ENCODE data around the gene ADAMTS17. TPM values are rescaled to one million over a fixed set of nuclear protein-coding genes. Genes with fewer than 3 reads are reported as not detected.

ADAMTS17 gene
- total and polyA plus RNA-seq, 9 of the 15 experiments (the other 6 are each of a cell fraction or from before 2014, with no cell fraction given), result 0.01 to 0.14 (median 0.07) TPM; not detected in 6

GRCh38 chr15:99962006-99962561 is 379.7 kb downstream of the ADAMTS17 start:
- no peaks in the 10 kb centered on the region for H3K79me2 ChIP-seq (ENCODE audit: control insufficient read depth, insufficient read depth, low read length)
- H3K9me1 ChIP-seq (ENCODE audit: control insufficient read depth, insufficient read depth, low read length), result no peaks in the 10 kb centered on the region
- no peaks in the 10 kb centered on the region for H3K9me3 ChIP-seq (replicated peaks; ENCODE audit: control insufficient read depth, insufficient read depth, low read depth, low read length)
- H3K36me3 ChIP-seq (ENCODE audit: control insufficient read depth, insufficient read depth, low read length), result no peaks in the 10 kb centered on the region
- H3K4me3 ChIP-seq, result no peak overlapping the region
- peaks cover 0 to 3% of the 10 kb centered on the region in 2 experiments; a peak in 1 of 5 replicates for H3K27me3 ChIP-seq (ENCODE audit: control insufficient read depth in 2 of 2, insufficient read depth in 2 of 2, low read length in 2 of 2)
- no peak for DNase-seq (ENCODE audit: extremely low read depth in 1 of 4, low spot score in 3 of 4)
- H3K27ac ChIP-seq (ENCODE audit: extremely low read depth, low read depth, low read length), result no peak overlapping the region
- no peak for FAIRE-seq
- ChIA-PET POLR2A (interaction anchor here (0.8 kb wide), 1 partner anchor 20 kb away, joined by 3 read pairs; no protein-coding TSS in a partner anchor), CTCF (ENCODE audit: low intra/inter-chr PET ratio) (no interaction called here)
- no peaks in the 10 kb centered on the region for H3K4me1 ChIP-seq (replicated peaks in 1 of 2; ENCODE audit: control insufficient read depth in 2 of 2, insufficient read depth in 2 of 2, low read length in 2 of 2)
- no peak for ATAC-seq
- H3K9ac ChIP-seq (ENCODE audit: insufficient read depth in 1 of 2, low read depth in 2 of 2, low read length in 2 of 2), result no peak overlapping the region
- 1% methylated on average over 18 of the region's 19 CpGs for WGBS (ENCODE audit: insufficient coverage, low coverage, missing lambda C conversion rate)
- no peaks in the 10 kb centered on the region for H4K20me1 ChIP-seq (replicated peaks; ENCODE audit: control insufficient read depth, insufficient read depth, low read length)
- TF ChIP-seq U2AF2 (optimal IDR thresholded peaks at IDR 0.05; ENCODE audit: low read depth, low read length) (no peak), PTTG1 (tag; IDR thresholded peaks at IDR 0.05; ENCODE audit: low read depth) (no peak)
- intact Hi-C loops (cut with micrococcal nuclease) (no loop called here), in situ Hi-C loops (cut with MboI) (no loop called here)
- H3K4me2 ChIP-seq (ENCODE audit: insufficient read depth, low read length), result no peak overlapping the region
- BruUV-seq (replicated peaks), result no TSS peak
- no peak overlapping the region for H2AFZ ChIP-seq (ENCODE audit: low read depth, low read length)

DNA sequence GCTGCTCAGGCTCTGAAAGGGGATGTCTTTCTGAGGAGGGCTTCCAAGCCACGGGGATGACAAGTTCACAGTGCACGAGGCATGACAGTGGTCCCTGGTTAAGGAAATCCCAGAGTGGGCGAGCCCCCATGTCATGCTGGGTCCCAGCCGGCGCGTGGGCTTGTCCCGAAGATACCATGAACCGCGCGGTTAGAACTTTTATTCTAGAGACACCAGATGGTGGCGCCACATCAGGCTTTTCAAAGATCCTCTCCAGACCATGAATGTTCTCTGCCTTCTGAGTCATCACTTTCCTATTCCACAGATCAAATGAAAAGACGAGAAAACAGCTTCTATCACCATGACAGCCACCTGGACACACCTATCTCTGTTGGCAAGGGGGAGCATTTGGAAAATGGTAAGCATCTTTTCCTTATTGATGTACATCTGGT is 380.7 kb downstream of the ADAMTS17 start:
- Histone ChIP-seq H3K79me2 (ENCODE audit: control insufficient read depth, insufficient read depth, low read length) (no peaks in the 10 kb centered on the region), H3K27me3 (ENCODE audit: control insufficient read depth in 2 of 2, insufficient read depth in 2 of 2, low read length in 2 of 2) (peaks cover 0 to 3% of the 10 kb centered on the region in 2 experiments; a peak in 1 of 5 replicates), H3K4me1 (replicated peaks in 1 of 2; ENCODE audit: control insufficient read depth in 2 of 2, insufficient read depth in 2 of 2, low read length in 2 of 2) (no peaks in the 10 kb centered on the region), H2AFZ (ENCODE audit: low read depth, low read length) (no peak overlapping the region), H3K27ac (ENCODE audit: extremely low read depth, low read depth, low read length) (no peak overlapping the region), H4K20me1 (replicated peaks; ENCODE audit: control insufficient read depth, insufficient read depth, low read length) (no peaks in the 10 kb centered on the region), H3K4me2 (ENCODE audit: insufficient read depth, low read length) (no peak overlapping the region), H3K9me3 (replicated peaks; ENCODE audit: control insufficient read depth, insufficient read depth, low read depth, low read length) (no peaks in the 10 kb centered on the region), H3K4me3 (no peak overlapping the region), H3K36me3 (ENCODE audit: control insufficient read depth, insufficient read depth, low read length) (no peaks in the 10 kb centered on the region), H3K9ac (ENCODE audit: insufficient read depth in 1 of 2, low read depth in 2 of 2, low read length in 2 of 2) (no peak overlapping the region), H3K9me1 (ENCODE audit: control insufficient read depth, insufficient read depth, low read length) (no peaks in the 10 kb centered on the region)
- peak; percentile 81 for ATAC-seq
- intact Hi-C loops (cut with micrococcal nuclease), result no loop called here
- no TSS peak for BruUV-seq (replicated peaks)
- FAIRE-seq, result no peak
- 1% methylated on average over 12 of the region's 12 CpGs for WGBS (ENCODE audit: insufficient coverage, low coverage, missing lambda C conversion rate)
- DNase-seq (ENCODE audit: extremely low read depth in 1 of 4, low spot score in 3 of 4), result peak in 2 of 4 experiments; percentile 19 to 34
- ChIA-PET CTCF (ENCODE audit: low intra/inter-chr PET ratio) (no interaction called here), POLR2A (interaction anchor here (0.8 kb wide), 1 partner anchor 21 kb away, joined by 3 read pairs; no protein-coding TSS in a partner anchor)
- in situ Hi-C loops (cut with MboI), result no loop called here
- TF ChIP-seq, protein P1, sequence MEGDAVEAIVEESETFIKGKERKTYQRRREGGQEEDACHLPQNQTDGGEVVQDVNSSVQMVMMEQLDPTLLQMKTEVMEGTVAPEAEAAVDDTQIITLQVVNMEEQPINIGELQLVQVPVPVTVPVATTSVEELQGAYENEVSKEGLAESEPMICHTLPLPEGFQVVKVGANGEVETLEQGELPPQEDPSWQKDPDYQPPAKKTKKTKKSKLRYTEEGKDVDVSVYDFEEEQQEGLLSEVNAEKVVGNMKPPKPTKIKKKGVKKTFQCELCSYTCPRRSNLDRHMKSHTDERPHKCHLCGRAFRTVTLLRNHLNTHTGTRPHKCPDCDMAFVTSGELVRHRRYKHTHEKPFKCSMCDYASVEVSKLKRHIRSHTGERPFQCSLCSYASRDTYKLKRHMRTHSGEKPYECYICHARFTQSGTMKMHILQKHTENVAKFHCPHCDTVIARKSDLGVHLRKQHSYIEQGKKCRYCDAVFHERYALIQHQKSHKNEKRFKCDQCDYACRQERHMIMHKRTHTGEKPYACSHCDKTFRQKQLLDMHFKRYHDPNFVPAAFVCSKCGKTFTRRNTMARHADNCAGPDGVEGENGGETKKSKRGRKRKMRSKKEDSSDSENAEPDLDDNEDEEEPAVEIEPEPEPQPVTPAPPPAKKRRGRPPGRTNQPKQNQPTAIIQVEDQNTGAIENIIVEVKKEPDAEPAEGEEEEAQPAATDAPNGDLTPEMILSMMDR (IDR thresholded peaks at IDR 0.05 in 2 of 3, conservative IDR thresholded peaks at IDR 0.05 in 1 of 3; ENCODE audit: insufficient read depth in 2 of 3, low read depth in 1 of 3, low read length in 3 of 3), result peak; percentile 13 to 42 (median 40); a peak in 3 of 6 replicates
- TF ChIP-seq LARP7 (IDR thresholded peaks at IDR 0.05) (no peak), MAFG (tag; conservative IDR thresholded peaks at IDR 0.05) (peak; percentile 16; the same call in 1 of the 2 replicates), C11orf30 (IDR thresholded peaks at IDR 0.05; ENCODE audit: low read depth) (peak; percentile 46; the same call in 1 of the 2 replicates), ATF4 (CRISPR knock-in tag; IDR thresholded peaks at IDR 0.05) (no peak), JUND (IDR thresholded peaks at IDR 0.05; ENCODE audit: borderline replicate concordance, low read depth, low read length) (0 out of 2 replicates have a peak, but pooled peaks have one; percentile 46), JUND (tag; IDR thresholded peaks at IDR 0.05; ENCODE audit: borderline replicate concordance, low read depth, low read length) (no peak)
- TF ChIP-seq, protein P2, sequence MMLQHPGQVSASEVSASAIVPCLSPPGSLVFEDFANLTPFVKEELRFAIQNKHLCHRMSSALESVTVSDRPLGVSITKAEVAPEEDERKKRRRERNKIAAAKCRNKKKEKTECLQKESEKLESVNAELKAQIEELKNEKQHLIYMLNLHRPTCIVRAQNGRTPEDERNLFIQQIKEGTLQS (IDR thresholded peaks at IDR 0.05), result 0 out of 2 replicates have a peak, but pooled peaks have one; percentile 32
- TF ChIP-seq, protein P2 (CRISPR knock-in tag; conservative IDR thresholded peaks at IDR 0.05), result no peak
